GM12878 (cell line): ENCODE data around the gene BUD23.

Source experiments
- CTCF ChIP-seq, 3 experiments: IDR thresholded peaks in 2 of 3; conservative IDR thresholded peaks in 1 of 3; 2 replicates each; pipeline ENCODE4 v1.5.1; 2011; ENCODE audit warnings: low read depth in 3 of 3, low read length in 3 of 3, mild to moderate bottlenecking in 3 of 3, control low read depth in 2 of 3, moderate library complexity in 2 of 3, inconsistent platforms in 1 of 3, mixed read lengths in 1 of 3; ENCODE audit not compliant: control insufficient read depth in 2 of 3, insufficient read depth in 1 of 3; ENCODE audit errors: extremely low read depth in 1 of 3
- MXI1 ChIP-seq: fragments of 150-350 bp; IDR thresholded peaks from 2 replicates; pipeline ENCODE4 v1.6.1; 2011; ENCODE audit warnings: low read depth, mild to moderate bottlenecking, inconsistent platforms, low read length, improper control_type of control experiment
- POLR2A ChIP-seq: IDR thresholded peaks from 2 replicates; pipeline ENCODE4 v1.6.1; 2011; ENCODE audit warnings: low read depth, mild to moderate bottlenecking, low read length

GRCh38 chr7:73738220-73738611 lies 54.8 kb downstream of the BUD23 start:
- TF ChIP-seq MXI1 (no peak), POLR2A (no peak), CTCF (IDR thresholded peaks at IDR 0.05 in 2 of 3, conservative IDR thresholded peaks at IDR 0.05 in 1 of 3; ENCODE audit: control insufficient read depth in 2 of 3, extremely low read depth in 1 of 3, insufficient read depth in 1 of 3, low read depth in 3 of 3, low read length in 3 of 3) (no peak)
